Esophagus (tissue), 2 donors: Measurements from ENCODE around the gene SLC44A5. TPM values are rescaled to one million over a fixed set of nuclear protein-coding genes. Genes with fewer than 3 reads are reported as not detected.
"Not testable (repeated sequence)": the region's sequence is repeated elsewhere in the genome, so short reads cannot be mapped to it uniquely, and the experiment has no call there.

ENCODE experiments used
- H3K27ac ChIP-seq, 2 donors: one replicate each; pipeline ENCODE4 v1.5.1; 2013; ENCODE audit warnings: low read depth in 2 of 2, mild to moderate bottlenecking in 2 of 2, inconsistent platforms in 1 of 2, low read length in 1 of 2, moderate library complexity in 1 of 2
- H3K27me3 ChIP-seq, 2 donors: one replicate each; pipeline ENCODE4 v1.6.1; 2013; ENCODE audit warnings: low read length in 2 of 2, control low read depth in 1 of 2, mild to moderate bottlenecking in 1 of 2; ENCODE audit not compliant: insufficient read depth in 2 of 2, control insufficient read depth in 1 of 2
- H3K36me3 ChIP-seq, 2 donors: one replicate each; pipeline ENCODE4 v1.6.1; 2013; ENCODE audit warnings: low read length in 1 of 2; ENCODE audit not compliant: control insufficient read depth in 2 of 2, insufficient read depth in 2 of 2
- H3K4me1 ChIP-seq, 2 donors: one replicate each; pipeline ENCODE4 v1.6.1; 2013; ENCODE audit warnings: low read length in 1 of 2; ENCODE audit not compliant: control insufficient read depth in 2 of 2, insufficient read depth in 2 of 2
- H3K4me3 ChIP-seq, 2 donors: one replicate each; pipeline ENCODE4 v1.5.1; 2013; ENCODE audit warnings: low read length in 2 of 2, mild to moderate bottlenecking in 2 of 2, low read depth in 1 of 2, moderate library complexity in 1 of 2
- H3K9me3 ChIP-seq, 2 donors: one replicate each; pipeline ENCODE4 v1.6.1; 2013; ENCODE audit warnings: mild to moderate bottlenecking in 2 of 2, low read depth in 1 of 2, low read length in 1 of 2, moderate library complexity in 1 of 2; ENCODE audit not compliant: control insufficient read depth in 2 of 2, insufficient read depth in 1 of 2
- WGBS, 2 donors: extraction: QIAGEN DNeasy Blood & Tissue Kit; methylation state at CpG; one replicate each; pipeline ENCODE4 v1.1.7; 2013; 5-methylcytosine and 5-hydroxymethylcytosine counted together
- polyA plus RNA-seq, 2 donors: library from polyadenylated mRNA; stranded (reverse); fragments of 200-250 nt; gene quantifications; one replicate each; pipeline ENCODE4 v1.2.3, GENCODE V29; 2013
- donor health status: healthy with polysubstance abuse.
- donor health status: Bipolar disorder and iron deficiency.

The SLC44A5 gene
- polyA plus RNA-seq, 2 donors: 0.75 to 3.1 TPM

- H3K36me3 ChIP-seq: no peaks in the 10 kb centered on the region
- no peak overlapping the region for H3K27ac ChIP-seq
- 83 to 84% methylated on average over 3 of the region's 3 CpGs for WGBS, 2 donors
- no peak overlapping the region for H3K4me3 ChIP-seq
- H3K4me1 ChIP-seq: no peaks in the 10 kb centered on the region
- H3K27me3 ChIP-seq: peaks cover 0 to 2% of the 10 kb centered on the region in 2 donors
- no peaks in the 10 kb centered on the region for H3K9me3 ChIP-seq
These were observed 16.6 kb downstream of the SLC44A5 start for GRCh38 chr1:75594327-75594726.

GRCh38 chr1:75593457-75593856, 17.5 kb downstream of the SLC44A5 start:
- H3K27me3 ChIP-seq, H3K4me1 ChIP-seq, H3K36me3 ChIP-seq, H3K4me3 ChIP-seq, H3K9me3 ChIP-seq, H3K27ac ChIP-seq: not testable (repeated sequence)
- 67 to 71% methylated on average over 3 of the region's 3 CpGs for WGBS, 2 donors

- Histone ChIP-seq H3K27me3 (no peaks in the 10 kb centered on the region), H3K27ac (no peak overlapping the region), H3K36me3 (no peaks in the 10 kb centered on the region), H3K9me3 (no peaks in the 10 kb centered on the region), H3K4me1 (no peaks in the 10 kb centered on the region), H3K4me3 (peak overlapping the region in 1 of 2 donors; percentile 15)
- WGBS, 2 donors: 66% methylated on average over 4 of the region's 4 CpGs
These were observed 21.3 kb downstream of the SLC44A5 start for GRCh38 chr1:75589637-75590036.

- no peaks in the 10 kb centered on the region for H3K9me3 ChIP-seq
- 44 to 52% methylated on average over 4 of the region's 4 CpGs for WGBS, 2 donors
- no peak overlapping the region for H3K4me3 ChIP-seq
- H3K27ac ChIP-seq: no peak overlapping the region
- H3K36me3 ChIP-seq: no peaks in the 10 kb centered on the region
- no peaks in the 10 kb centered on the region for H3K27me3 ChIP-seq
- no peaks in the 10 kb centered on the region for H3K4me1 ChIP-seq
These were observed 22.0 kb downstream of the SLC44A5 start for GRCh38 chr1:75588779-75589475.

- Histone ChIP-seq H3K4me3 (no peak overlapping the region), H3K9me3 (no peaks in the 10 kb centered on the region), H3K27me3 (no peaks in the 10 kb centered on the region), H3K27ac (no peak overlapping the region), H3K4me1 (no peaks in the 10 kb centered on the region), H3K36me3 (no peaks in the 10 kb centered on the region)
- 43 to 44% methylated on average over 3 of the region's 3 CpGs for WGBS, 2 donors
These were observed 23.2 kb downstream of the SLC44A5 start for GRCh38 chr1:75587692-75588091.

- no peaks in the 10 kb centered on the region for H3K36me3 ChIP-seq
- no peak overlapping the region for H3K27ac ChIP-seq
- no peak overlapping the region for H3K4me3 ChIP-seq
- H3K4me1 ChIP-seq: no peaks in the 10 kb centered on the region
- WGBS, 2 donors: 59 to 62% methylated on average over 2 of the region's 2 CpGs
- H3K9me3 ChIP-seq: no peaks in the 10 kb centered on the region
- no peaks in the 10 kb centered on the region for H3K27me3 ChIP-seq
These were observed 27.6 kb downstream of the SLC44A5 start for GRCh38 chr1:75583282-75583681.

- no peaks in the 10 kb centered on the region for H3K36me3 ChIP-seq
- no peak overlapping the region for H3K27ac ChIP-seq
- H3K4me1 ChIP-seq: no peaks in the 10 kb centered on the region
- no peaks in the 10 kb centered on the region for H3K27me3 ChIP-seq
- WGBS, 2 donors: 79 to 87% methylated on average over 1 of the region's 1 CpG
- H3K9me3 ChIP-seq: no peaks in the 10 kb centered on the region
- H3K4me3 ChIP-seq: no peak overlapping the region
These were observed 28.1 kb downstream of the SLC44A5 start for GRCh38 chr1:75582725-75583261.

GRCh38 chr1:75579046-75579445, 31.9 kb downstream of the SLC44A5 start:
- H3K4me1 ChIP-seq: no peaks in the 10 kb centered on the region
- no peak overlapping the region for H3K27ac ChIP-seq
- no peaks in the 10 kb centered on the region for H3K27me3 ChIP-seq
- 42 to 56% methylated on average over 2 of the region's 2 CpGs for WGBS, 2 donors
- H3K36me3 ChIP-seq: no peaks in the 10 kb centered on the region
- H3K4me3 ChIP-seq: no peak overlapping the region
- H3K9me3 ChIP-seq: no peaks in the 10 kb centered on the region

GRCh38 chr1:75575837-75576236, 35.1 kb downstream of the SLC44A5 start:
- no peaks in the 10 kb centered on the region for H3K9me3 ChIP-seq
- H3K27ac ChIP-seq: no peak overlapping the region
- no peaks in the 10 kb centered on the region for H3K4me1 ChIP-seq
- H3K27me3 ChIP-seq: no peaks in the 10 kb centered on the region
- H3K36me3 ChIP-seq: no peaks in the 10 kb centered on the region
- H3K4me3 ChIP-seq: no peak overlapping the region
- WGBS, 2 donors: 63 to 68% methylated on average over 3 of the region's 3 CpGs

GRCh38 chr1:75567191-75567590, 43.7 kb downstream of the SLC44A5 start:
- H3K27ac ChIP-seq: no peak overlapping the region
- no peaks in the 10 kb centered on the region for H3K36me3 ChIP-seq
- WGBS, 2 donors: 47 to 66% methylated on average over 1 of the region's 1 CpG
- H3K9me3 ChIP-seq: no peaks in the 10 kb centered on the region
- no peaks in the 10 kb centered on the region for H3K27me3 ChIP-seq
- no peaks in the 10 kb centered on the region for H3K4me1 ChIP-seq
- no peak overlapping the region for H3K4me3 ChIP-seq
